Fibroblast of lung (primary cell): Measurements from ENCODE around the gene CMIP.
"Not testable (repeated sequence)": the region's sequence is repeated elsewhere in the genome, so short reads cannot be mapped to it uniquely, and the experiment has no call there.

Experiments used
- EZH2 ChIP-seq: IDR thresholded peaks from 2 replicates; pipeline ENCODE4 v1.5.1; 2012; ENCODE audit warnings: low read length, control low read depth, mild to moderate bottlenecking; ENCODE audit errors: missing control alignments
- TF ChIP-seq, protein P1 (sequence below), 2 donors: IDR thresholded peaks in 1 of 2; conservative IDR thresholded peaks in 1 of 2; 1 replicate in 1 of 2; 2 replicates in 1 of 2; pipeline ENCODE4 v1.5.1; 2011 to 2012; ENCODE audit warnings: low read length in 2 of 2, control low read depth in 1 of 2, inconsistent platforms in 1 of 2, low read depth in 1 of 2, mild to moderate bottlenecking in 1 of 2

DNA sequence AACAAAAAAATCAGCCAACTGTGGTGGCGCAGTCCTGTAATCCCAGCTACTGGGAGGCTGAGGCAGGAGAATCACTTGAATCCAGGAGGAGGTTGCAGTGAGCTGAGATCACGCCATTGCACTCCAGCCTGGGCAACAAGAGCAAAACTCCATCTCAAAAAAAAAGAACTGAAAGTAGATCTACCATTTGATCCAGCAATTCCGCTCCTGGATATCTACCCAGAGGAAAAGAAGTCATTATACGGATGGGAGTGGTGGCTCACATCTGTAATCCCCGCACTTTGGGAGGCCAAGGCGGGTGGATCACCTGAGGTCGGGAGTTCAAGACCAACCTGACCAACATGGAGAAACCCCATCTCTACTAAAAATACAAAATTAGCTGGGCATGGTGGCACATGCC is 22.5 kb upstream of the CMIP start:
- TF ChIP-seq, protein P1, sequence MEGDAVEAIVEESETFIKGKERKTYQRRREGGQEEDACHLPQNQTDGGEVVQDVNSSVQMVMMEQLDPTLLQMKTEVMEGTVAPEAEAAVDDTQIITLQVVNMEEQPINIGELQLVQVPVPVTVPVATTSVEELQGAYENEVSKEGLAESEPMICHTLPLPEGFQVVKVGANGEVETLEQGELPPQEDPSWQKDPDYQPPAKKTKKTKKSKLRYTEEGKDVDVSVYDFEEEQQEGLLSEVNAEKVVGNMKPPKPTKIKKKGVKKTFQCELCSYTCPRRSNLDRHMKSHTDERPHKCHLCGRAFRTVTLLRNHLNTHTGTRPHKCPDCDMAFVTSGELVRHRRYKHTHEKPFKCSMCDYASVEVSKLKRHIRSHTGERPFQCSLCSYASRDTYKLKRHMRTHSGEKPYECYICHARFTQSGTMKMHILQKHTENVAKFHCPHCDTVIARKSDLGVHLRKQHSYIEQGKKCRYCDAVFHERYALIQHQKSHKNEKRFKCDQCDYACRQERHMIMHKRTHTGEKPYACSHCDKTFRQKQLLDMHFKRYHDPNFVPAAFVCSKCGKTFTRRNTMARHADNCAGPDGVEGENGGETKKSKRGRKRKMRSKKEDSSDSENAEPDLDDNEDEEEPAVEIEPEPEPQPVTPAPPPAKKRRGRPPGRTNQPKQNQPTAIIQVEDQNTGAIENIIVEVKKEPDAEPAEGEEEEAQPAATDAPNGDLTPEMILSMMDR (conservative IDR thresholded peaks at IDR 0.05 in 1 of 2, IDR thresholded peaks at IDR 0.05 in 1 of 2; ENCODE audit: low read depth in 1 of 2, low read length in 2 of 2): not testable (repeated sequence)
- TF ChIP-seq EZH2: not testable (repeated sequence)
